GM21717 (cell line): ENCODE results near the gene MUTYH.

Experiments used
- ATAC-seq: cut with Tn5 transposase; IDR thresholded peaks from one replicate; pipeline ENCODE4 v1.9.1; 2021; ENCODE audit warnings: mild to moderate bottlenecking, moderate library complexity; ENCODE audit not compliant: unreplicated experiment

The MUTYH gene

GRCh38 chr1:45282351-45282750, 57.9 kb downstream of the MUTYH start:
- ATAC-seq = no peak
